GM23338 (cell line): Measurements from ENCODE around the gene OSBPL3.

Experiments
- CTCF ChIP-seq, 2 experiments: fragments of 200-600 bp in 1 of 2; sonication (generic) in 1 of 2; conservative IDR thresholded peaks; 2 replicates each; pipeline versions ENCODE4 v1.5.1 to v1.6.1; 2016 to 2017; ENCODE audit warnings: antibody characterized with exemption in 2 of 2, low read depth in 2 of 2, mild to moderate bottlenecking in 2 of 2, moderate library complexity in 1 of 2
- ETS1 ChIP-seq: IDR thresholded peaks from 2 replicates; pipeline ENCODE4 v1.6.1; 2016; ENCODE audit warnings: antibody characterized with exemption
- EZH2 ChIP-seq: fragments of 200-600 bp; sonication (generic); IDR thresholded peaks from one replicate; pipeline ENCODE4 v1.8.0; 2017; ENCODE audit warnings: antibody characterized with exemption, mild to moderate bottlenecking, low read depth; ENCODE audit not compliant: unreplicated experiment
- EZH2phosphoT487 ChIP-seq: fragments of 200-600 bp; sonication (generic); IDR thresholded peaks from one replicate; pipeline ENCODE4 v1.8.1; 2018; ENCODE audit warnings: antibody characterized with exemption; ENCODE audit not compliant: unreplicated experiment
- POLR2AphosphoS5 ChIP-seq: IDR thresholded peaks from 2 replicates; pipeline ENCODE4 v1.6.1; 2016; ENCODE audit warnings: antibody characterized with exemption, low read depth
- REST ChIP-seq: IDR thresholded peaks from one replicate; pipeline ENCODE4 v1.6.1; 2018; ENCODE audit warnings: antibody characterized with exemption; ENCODE audit not compliant: unreplicated experiment
- STAT1 ChIP-seq: IDR thresholded peaks from one replicate; pipeline ENCODE4 v1.6.1; 2016; ENCODE audit warnings: antibody characterized with exemption; ENCODE audit not compliant: unreplicated experiment

DNA sequence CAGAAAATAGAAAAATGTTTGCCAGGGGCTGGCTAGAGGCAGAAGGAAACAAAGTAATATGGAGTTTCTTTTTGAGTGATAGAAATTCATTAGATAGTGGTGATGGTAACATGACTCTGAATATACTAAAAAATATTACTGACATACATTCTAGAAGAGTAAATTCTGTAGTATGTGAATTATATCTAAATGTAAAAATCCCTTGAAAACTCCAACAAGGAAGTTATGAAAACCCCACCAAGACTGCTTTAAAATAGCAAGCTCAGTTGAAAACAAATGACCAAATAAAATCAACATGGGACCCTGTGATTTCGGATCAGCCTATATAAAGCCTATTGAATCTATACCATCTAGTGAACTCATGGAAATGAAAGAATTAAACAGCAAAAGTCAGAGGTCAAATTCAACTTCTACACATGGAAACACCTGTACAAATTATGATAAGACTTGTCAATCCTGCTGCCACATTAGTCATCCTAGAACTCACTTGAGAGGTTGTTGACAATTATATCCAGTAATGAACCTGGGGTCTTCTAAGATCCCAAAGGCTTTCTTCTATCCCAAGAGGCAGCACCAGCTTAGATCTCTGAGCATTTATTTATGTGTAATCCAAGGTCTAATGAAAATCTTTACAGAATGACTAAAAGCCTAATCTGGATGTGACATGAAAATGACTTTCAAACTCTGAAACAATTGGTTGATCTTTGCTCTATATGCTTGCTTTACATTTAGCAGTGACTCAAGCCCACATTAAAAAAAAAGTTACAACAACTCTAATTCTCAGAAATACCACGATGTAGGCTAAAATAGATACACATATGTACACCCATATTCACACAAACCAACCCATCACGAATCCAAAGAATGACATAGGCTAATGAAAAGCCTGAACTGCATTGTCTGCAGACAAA is 59.3 kb downstream of the OSBPL3 start:
- no peak for TF ChIP-seq CTCF (conservative IDR thresholded peaks at IDR 0.05; ENCODE audit: low read depth in 2 of 2)
- no peak for TF ChIP-seq REST
- no peak for TF ChIP-seq EZH2phosphoT487
- no peak for TF ChIP-seq STAT1
- TF ChIP-seq POLR2AphosphoS5 = no peak
- no peak for TF ChIP-seq ETS1
- no peak for TF ChIP-seq EZH2
